K562 (cell line): ENCODE data around the gene RFESD. TPM values are rescaled to one million over a fixed set of nuclear protein-coding genes. Genes with fewer than 3 reads are reported as not detected.
A peak's percentile ranks its signal among the peaks of the same experiment; 100 is the strongest.

Source experiments
- ADNP ChIP-seq: fragments of 200-800 bp; sonication (Bioruptor generic); IDR thresholded peaks from 2 replicates; pipeline ENCODE4 v1.6.1; 2016; ENCODE audit warnings: missing genetic modification characterization, missing compliant biosample characterization
- ARID1B ChIP-seq: fragments of 450-650 bp; IDR thresholded peaks from 2 replicates; pipeline ENCODE4 v1.6.1; 2016; ENCODE audit warnings: antibody characterized with exemption, mild to moderate bottlenecking, inconsistent platforms
- BRD9 ChIP-seq: fragments of 450-650 bp; IDR thresholded peaks from 2 replicates; pipeline ENCODE4 v1.6.1; 2018; ENCODE audit warnings: low read depth; ENCODE audit not compliant: partially characterized antibody
- CREM ChIP-seq: IDR thresholded peaks from 2 replicates; pipeline ENCODE4 v1.6.1; 2014; ENCODE audit warnings: antibody characterized with exemption, low read depth
- CTBP1 ChIP-seq: fragments of 450-650 bp; IDR thresholded peaks from 2 replicates; pipeline ENCODE4 v1.6.1; 2016; ENCODE audit warnings: borderline replicate concordance
- DMBX1 ChIP-seq: fragments of 250-450 bp; sonication (Bioruptor Pico); IDR thresholded peaks from 2 replicates; pipeline ENCODE4 v1.8.0; 2022; ENCODE audit warnings: inconsistent platforms, mild to moderate bottlenecking, moderate library complexity, borderline replicate concordance
- HMG20A ChIP-seq: fragments of 450-650 bp; formaldehyde crosslinking; conservative IDR thresholded peaks from 2 replicates; pipeline ENCODE4 v1.4.0; 2020; ENCODE audit warnings: mild to moderate bottlenecking, mixed read lengths
- JUND ChIP-seq, 2 experiments: IDR thresholded peaks; 2 replicates in 1 of 2; 3 replicates in 1 of 2; pipeline ENCODE4 v1.6.1; 2011; ENCODE audit warnings: borderline replicate concordance in 2 of 2, low read depth in 2 of 2, low read length in 2 of 2, improper control_type of control experiment in 1 of 2, missing biosample characterization in 1 of 2, missing genetic modification characterization in 1 of 2, missing genetic modification reagents in 1 of 2
- MCM5 ChIP-seq: fragments of 450-650 bp; IDR thresholded peaks from 2 replicates; pipeline ENCODE4 v1.6.1; 2016; ENCODE audit warnings: low read depth
- PKNOX1 ChIP-seq: fragments of 450-650 bp; IDR thresholded peaks from 2 replicates; pipeline ENCODE4 v1.6.1; 2016
- POLR2AphosphoS5 ChIP-seq: IDR thresholded peaks from 2 replicates; pipeline ENCODE4 v1.6.1; 2011; ENCODE audit warnings: mild to moderate bottlenecking, low read depth, low read length, moderate library complexity; ENCODE audit not compliant: control insufficient read depth, insufficient read depth
- POLR3G ChIP-seq: IDR thresholded peaks from 2 replicates; pipeline ENCODE4 v1.6.1; 2011; ENCODE audit not compliant: insufficient read length, insufficient replicate concordance; ENCODE audit errors: extremely low read depth
- SAFB2 ChIP-seq: fragments of 200-400 bp; formaldehyde crosslinking; IDR thresholded peaks from 2 replicates; pipeline ENCODE4 v1.6.1; 2018; ENCODE audit warnings: borderline replicate concordance, low read length, low read depth, moderate library complexity; ENCODE audit not compliant: severe bottlenecking
- SOX6 ChIP-seq: fragments of 450-650 bp; IDR thresholded peaks from 2 replicates; pipeline ENCODE4 v1.6.1; 2014; ENCODE audit warnings: mild to moderate bottlenecking
- TBP ChIP-seq: optimal IDR thresholded peaks from 2 replicates; pipeline ENCODE3; 2011; ENCODE audit warnings: low read depth, low read length, improper control_type of control experiment
- ZNF584 ChIP-seq: fragments of 200-800 bp; sonication (Bioruptor generic); IDR thresholded peaks from 2 replicates; pipeline ENCODE4 v1.6.1; 2016; ENCODE audit warnings: low read depth, mild to moderate bottlenecking, missing genetic modification characterization, missing compliant biosample characterization
- ZNF778 ChIP-seq: fragments of 450-650 bp; formaldehyde crosslinking; IDR thresholded peaks from 2 replicates; pipeline ENCODE4 v1.4.0; 2020; ENCODE audit warnings: mild to moderate bottlenecking, moderate library complexity
- ZNF785 ChIP-seq: fragments of 250-450 bp; sonication (Bioruptor Pico); IDR thresholded peaks from 2 replicates; pipeline ENCODE4 v1.4.0; 2020; ENCODE audit warnings: mild to moderate bottlenecking
- polyA plus RNA-seq, 8 experiments: library from polyadenylated mRNA; depleted of rRNA in 4 of 8; stranded (reverse) in 5 of 8; unstranded in 3 of 8; fragments of >200 nt; fragmentation: Nextera tagmentation in 2 of 8; fragmentation: Illumina TruSeq in 1 of 8; extraction: Ambion mirVana in 2 of 8; extraction: Trizol in 1 of 8; gene quantifications; 2 replicates each; pipeline versions ENCODE4 v1.2.1 to v1.2.3, GENCODE V29; 2011 to 2014; ENCODE audit warnings: inconsistent platforms in 1 of 8, missing spikeins in 1 of 8
- total RNA-seq, 7 experiments: library from RNA; depleted of rRNA in 6 of 7; stranded (reverse); fragments of >200 nt in 6 of 7; fragmentation: Illumina TruSeq in 2 of 7; extraction: Trizol in 2 of 7; gene quantifications; 2 replicates each; pipeline versions ENCODE4 v1.2.1 to v1.2.3, GENCODE V29; 2011 to 2021; ENCODE audit warnings: low replicate concordance in 1 of 7
- TF ChIP-seq, protein P1 (sequence below): sonication (generic); formaldehyde crosslinking; IDR thresholded peaks from 2 replicates; pipeline ENCODE4 v1.8.0; 2023; ENCODE audit warnings: missing genetic modification reagents, mild to moderate bottlenecking, borderline replicate concordance
- TF ChIP-seq, protein P2 (sequence below): IDR thresholded peaks from 2 replicates; pipeline ENCODE4 v1.6.1; 2011; ENCODE audit not compliant: insufficient read length; ENCODE audit errors: extremely low read depth
- TF ChIP-seq, protein P3 (sequence below): IDR thresholded peaks from 2 replicates; pipeline ENCODE4 v1.6.1; 2014; ENCODE audit warnings: antibody characterized with exemption

Gene RFESD
- total and polyA plus RNA-seq, 9 of the 15 experiments (the other 6 are each of a cell fraction or from before 2014, with no cell fraction given) = 62.3 to 600 (median 140) TPM

GRCh38 chr5:95669540-95669939 is 23.0 kb downstream of the RFESD start (continued):
- TF ChIP-seq, protein P1, sequence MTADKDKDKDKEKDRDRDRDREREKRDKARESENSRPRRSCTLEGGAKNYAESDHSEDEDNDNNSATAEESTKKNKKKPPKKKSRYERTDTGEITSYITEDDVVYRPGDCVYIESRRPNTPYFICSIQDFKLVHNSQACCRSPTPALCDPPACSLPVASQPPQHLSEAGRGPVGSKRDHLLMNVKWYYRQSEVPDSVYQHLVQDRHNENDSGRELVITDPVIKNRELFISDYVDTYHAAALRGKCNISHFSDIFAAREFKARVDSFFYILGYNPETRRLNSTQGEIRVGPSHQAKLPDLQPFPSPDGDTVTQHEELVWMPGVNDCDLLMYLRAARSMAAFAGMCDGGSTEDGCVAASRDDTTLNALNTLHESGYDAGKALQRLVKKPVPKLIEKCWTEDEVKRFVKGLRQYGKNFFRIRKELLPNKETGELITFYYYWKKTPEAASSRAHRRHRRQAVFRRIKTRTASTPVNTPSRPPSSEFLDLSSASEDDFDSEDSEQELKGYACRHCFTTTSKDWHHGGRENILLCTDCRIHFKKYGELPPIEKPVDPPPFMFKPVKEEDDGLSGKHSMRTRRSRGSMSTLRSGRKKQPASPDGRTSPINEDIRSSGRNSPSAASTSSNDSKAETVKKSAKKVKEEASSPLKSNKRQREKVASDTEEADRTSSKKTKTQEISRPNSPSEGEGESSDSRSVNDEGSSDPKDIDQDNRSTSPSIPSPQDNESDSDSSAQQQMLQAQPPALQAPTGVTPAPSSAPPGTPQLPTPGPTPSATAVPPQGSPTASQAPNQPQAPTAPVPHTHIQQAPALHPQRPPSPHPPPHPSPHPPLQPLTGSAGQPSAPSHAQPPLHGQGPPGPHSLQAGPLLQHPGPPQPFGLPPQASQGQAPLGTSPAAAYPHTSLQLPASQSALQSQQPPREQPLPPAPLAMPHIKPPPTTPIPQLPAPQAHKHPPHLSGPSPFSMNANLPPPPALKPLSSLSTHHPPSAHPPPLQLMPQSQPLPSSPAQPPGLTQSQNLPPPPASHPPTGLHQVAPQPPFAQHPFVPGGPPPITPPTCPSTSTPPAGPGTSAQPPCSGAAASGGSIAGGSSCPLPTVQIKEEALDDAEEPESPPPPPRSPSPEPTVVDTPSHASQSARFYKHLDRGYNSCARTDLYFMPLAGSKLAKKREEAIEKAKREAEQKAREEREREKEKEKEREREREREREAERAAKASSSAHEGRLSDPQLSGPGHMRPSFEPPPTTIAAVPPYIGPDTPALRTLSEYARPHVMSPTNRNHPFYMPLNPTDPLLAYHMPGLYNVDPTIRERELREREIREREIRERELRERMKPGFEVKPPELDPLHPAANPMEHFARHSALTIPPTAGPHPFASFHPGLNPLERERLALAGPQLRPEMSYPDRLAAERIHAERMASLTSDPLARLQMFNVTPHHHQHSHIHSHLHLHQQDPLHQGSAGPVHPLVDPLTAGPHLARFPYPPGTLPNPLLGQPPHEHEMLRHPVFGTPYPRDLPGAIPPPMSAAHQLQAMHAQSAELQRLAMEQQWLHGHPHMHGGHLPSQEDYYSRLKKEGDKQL (CRISPR knock-in tag) = no peak
- TF ChIP-seq, protein P2, sequence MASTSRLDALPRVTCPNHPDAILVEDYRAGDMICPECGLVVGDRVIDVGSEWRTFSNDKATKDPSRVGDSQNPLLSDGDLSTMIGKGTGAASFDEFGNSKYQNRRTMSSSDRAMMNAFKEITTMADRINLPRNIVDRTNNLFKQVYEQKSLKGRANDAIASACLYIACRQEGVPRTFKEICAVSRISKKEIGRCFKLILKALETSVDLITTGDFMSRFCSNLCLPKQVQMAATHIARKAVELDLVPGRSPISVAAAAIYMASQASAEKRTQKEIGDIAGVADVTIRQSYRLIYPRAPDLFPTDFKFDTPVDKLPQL = no peak
- no peak for TF ChIP-seq SOX6
- no peak for TF ChIP-seq POLR2AphosphoS5
- TF ChIP-seq MCM5 = no peak
- TF ChIP-seq ADNP (tag) = no peak
- no peak for TF ChIP-seq TBP
- TF ChIP-seq, protein P3, sequence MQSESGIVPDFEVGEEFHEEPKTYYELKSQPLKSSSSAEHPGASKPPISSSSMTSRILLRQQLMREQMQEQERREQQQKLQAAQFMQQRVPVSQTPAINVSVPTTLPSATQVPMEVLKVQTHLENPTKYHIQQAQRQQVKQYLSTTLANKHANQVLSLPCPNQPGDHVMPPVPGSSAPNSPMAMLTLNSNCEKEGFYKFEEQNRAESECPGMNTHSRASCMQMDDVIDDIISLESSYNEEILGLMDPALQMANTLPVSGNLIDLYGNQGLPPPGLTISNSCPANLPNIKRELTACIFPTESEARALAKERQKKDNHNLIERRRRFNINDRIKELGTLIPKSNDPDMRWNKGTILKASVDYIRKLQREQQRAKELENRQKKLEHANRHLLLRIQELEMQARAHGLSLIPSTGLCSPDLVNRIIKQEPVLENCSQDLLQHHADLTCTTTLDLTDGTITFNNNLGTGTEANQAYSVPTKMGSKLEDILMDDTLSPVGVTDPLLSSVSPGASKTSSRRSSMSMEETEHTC = no peak
- TF ChIP-seq ZNF778 (CRISPR knock-in tag) = no peak
- no peak for TF ChIP-seq SAFB2
- no peak for TF ChIP-seq POLR3G
- no peak for TF ChIP-seq HMG20A (CRISPR knock-in tag)
- peak; percentile 78 for TF ChIP-seq CREM
- 0 out of 2 replicates have a peak, but pooled peaks have one; percentile 39 for TF ChIP-seq DMBX1
- TF ChIP-seq ZNF584 = no peak
- no peak for TF ChIP-seq BRD9
- 0 out of 2 replicates have a peak, but pooled peaks have one; percentile 10 for TF ChIP-seq ARID1B
- peak; percentile 43; the same call in 1 of the 2 replicates for TF ChIP-seq PKNOX1
- TF ChIP-seq CTBP1 = no peak
- TF ChIP-seq JUND (IDR thresholded peaks at IDR 0.05; ENCODE audit: borderline replicate concordance, low read depth, low read length) = no peak; the same call in 1 of the 2 replicates
- TF ChIP-seq JUND (tag; IDR thresholded peaks at IDR 0.05; ENCODE audit: borderline replicate concordance, low read depth, low read length) = peak; percentile 50; the same call in 2 of the 3 replicates
- no peak for TF ChIP-seq ZNF785 (CRISPR knock-in tag)
